ENCODE measurements around the gene MAN1A1.
A peak's percentile ranks its signal among the peaks of the same experiment; 100 is the strongest.
"Not testable (repeated sequence)": the region's sequence is repeated elsewhere in the genome, so short reads cannot be mapped to it uniquely, and the experiment has no call there.

MAN1A1 gene

DNA sequence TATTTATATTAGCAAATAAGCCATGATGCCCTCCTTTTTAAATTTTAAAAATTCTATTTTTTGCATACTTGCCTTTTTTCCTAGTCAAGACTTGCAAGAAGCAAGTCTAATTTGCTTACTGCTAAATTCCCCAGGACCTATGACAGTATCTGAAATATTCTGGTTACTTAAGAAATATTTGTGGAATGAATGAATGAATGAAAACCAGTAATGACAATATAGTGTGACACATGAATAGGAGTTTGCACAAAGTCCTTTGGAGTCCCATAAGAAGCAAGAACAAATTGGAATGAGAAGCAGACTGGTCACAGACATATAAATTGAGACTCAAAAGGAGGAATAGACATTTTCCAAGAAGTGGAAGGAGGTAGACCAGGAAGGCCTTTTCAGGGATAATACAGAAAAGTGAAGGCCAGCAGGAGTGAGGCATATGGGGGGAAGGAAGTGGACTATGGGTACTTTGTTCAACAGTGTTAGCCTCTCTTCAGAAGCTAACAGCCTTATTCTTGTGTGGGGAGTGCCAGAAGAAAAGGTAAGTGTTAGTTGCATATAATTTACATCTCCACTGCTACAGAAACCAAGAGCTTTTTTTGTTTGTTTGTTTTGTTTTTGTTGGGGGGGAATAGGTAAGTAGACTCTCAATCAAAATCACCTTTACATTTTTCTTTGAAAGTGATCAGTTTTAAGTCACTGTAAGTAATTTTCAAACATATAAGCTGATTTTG, 177.5 kb downstream of the MAN1A1 start:
- DNase-seq (ENCODE audit: low read depth in 2 of 2) = no peak

- DNase-seq (ENCODE audit: low read depth in 2 of 2) = no peak
These were observed 178.3 kb downstream of the MAN1A1 start for GRCh38 chr6:119171088-119171841.

- no peak for DNase-seq (ENCODE audit: low read depth in 2 of 2)
These were observed 179.0 kb downstream of the MAN1A1 start for GRCh38 chr6:119170447-119171087.

- DNase-seq (ENCODE audit: low read depth in 2 of 2) = no peak
These were observed 179.5 kb downstream of the MAN1A1 start for GRCh38 chr6:119170103-119170446.

DNA sequence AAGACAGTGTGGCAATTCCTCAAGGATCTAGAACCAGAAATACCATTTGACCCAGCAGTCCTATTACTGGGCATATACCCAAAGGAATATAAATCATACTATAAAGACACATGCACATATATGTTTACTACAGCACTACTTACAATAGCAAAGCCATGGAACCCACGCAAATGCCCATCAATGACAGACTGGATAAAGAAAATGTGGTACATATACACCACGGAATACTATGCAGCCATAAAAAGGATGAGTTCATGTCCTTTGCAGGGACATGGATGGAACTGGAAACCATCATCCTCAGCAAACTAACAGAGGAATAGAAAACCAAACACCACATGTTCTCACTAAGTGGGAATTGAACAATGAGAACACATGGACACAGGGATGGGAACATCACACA, 180.2 kb downstream of the MAN1A1 start:
- DNase-seq (ENCODE audit: low read depth in 2 of 2) = not testable (repeated sequence)

GRCh38 chr6:119166024-119166784, 183.4 kb downstream of the MAN1A1 start:
- DNase-seq (ENCODE audit: low read depth in 2 of 2) = no peak

DNA sequence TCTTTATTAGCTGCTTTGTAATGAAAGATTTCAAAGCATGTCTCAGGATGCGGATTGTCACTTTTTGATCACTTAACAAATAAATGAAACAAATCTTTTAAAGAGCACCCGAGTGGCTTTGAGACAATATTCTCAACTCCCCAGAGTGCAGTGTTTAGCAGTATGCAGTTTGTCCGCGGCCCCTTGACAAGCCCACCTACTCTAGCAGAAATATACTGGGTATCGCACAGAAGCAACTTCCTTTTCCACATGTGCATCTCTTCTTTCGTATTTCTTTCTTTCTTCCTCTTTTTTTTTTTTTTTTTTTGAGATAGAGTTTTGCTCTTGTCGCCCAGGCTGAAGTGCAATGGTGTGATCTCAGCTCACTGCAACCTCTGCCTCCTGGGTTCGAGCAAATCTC, 186.6 kb downstream of the MAN1A1 start:
- no peak for DNase-seq (ENCODE audit: low read depth in 2 of 2)

GRCh38 chr6:119162134-119162775, 187.3 kb downstream of the MAN1A1 start:
- DNase-seq (ENCODE audit: low read depth in 2 of 2) = no peak

GRCh38 chr6:119161438-119161837, 188.1 kb downstream of the MAN1A1 start:
- no peak for DNase-seq (ENCODE audit: low read depth in 2 of 2)

DNA sequence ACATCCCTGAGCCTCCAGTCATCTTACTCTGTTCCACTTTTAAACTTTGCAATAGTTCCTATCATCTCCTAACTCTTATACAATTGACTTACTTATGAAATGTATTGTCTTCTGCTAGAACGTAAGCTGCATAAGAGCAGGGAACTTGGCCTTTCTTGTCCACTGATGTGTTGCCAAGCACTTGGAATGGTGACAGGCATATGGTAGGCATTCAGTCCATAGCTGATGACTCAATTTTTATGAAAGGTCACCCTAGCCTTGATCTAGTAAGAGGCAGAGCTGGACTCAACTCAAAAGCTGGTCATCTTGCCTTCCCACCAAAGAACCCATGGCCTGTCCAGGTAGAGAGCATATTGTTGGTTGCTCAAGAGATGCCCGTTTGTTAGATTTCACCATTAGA, 188.7 kb downstream of the MAN1A1 start:
- no peak for DNase-seq (ENCODE audit: low read depth in 2 of 2)

GRCh38 chr6:119158057-119158848, 191.3 kb downstream of the MAN1A1 start:
- no peak for DNase-seq (ENCODE audit: low read depth in 2 of 2)

DNA sequence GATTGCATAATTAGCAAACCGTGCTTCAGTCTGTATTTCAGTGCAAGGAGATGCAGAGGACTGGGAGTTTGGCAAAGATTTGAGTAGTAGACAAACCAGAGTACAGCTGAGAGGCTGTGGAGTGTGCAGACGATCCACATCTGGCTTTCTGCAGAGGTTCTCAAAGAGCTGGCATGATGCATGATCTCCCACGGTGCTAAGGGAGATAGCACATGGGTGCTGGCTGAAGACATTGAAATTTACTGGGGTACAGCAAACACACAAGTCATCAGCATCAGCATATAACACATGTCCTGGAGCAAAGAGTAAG, 192.1 kb downstream of the MAN1A1 start:
- DNase-seq (ENCODE audit: low read depth in 2 of 2) = no peak

DNA sequence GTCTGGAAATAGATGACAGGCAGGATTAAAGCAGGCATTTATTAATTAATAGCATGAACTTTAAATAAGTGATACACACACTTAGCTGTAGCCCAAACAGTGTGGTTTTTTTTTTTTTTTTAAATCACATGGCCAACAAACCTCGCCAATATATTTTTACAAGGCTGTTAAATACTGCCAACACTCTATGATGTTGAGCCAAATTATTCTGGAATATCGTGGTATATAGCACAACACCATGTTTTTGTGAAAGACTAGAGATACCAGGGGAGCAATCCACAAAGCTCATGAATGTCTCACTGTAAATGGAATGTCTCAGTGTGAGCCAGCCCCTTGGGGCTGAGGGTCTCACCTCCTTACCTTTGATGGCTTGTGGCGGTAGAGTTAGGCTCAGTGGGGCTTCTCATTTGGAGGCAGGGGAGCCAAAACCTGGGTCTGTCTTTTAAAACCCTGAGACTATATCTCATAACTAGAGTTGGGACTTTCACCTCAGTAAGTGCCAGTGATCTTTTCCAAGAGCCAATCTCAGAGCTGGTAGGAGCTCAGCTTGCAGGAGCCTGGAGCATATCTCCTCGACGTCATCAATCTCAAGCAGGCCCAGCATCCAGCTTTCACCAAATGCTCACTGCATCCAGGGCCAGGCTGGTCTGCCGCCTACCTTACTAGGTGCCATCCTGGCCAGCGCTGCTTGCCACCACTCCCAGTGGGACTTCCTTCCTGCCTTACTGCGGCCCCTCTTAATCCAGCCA, 192.6 kb downstream of the MAN1A1 start:
- DNase-seq (ENCODE audit: low read depth in 2 of 2) = no peak

DNA sequence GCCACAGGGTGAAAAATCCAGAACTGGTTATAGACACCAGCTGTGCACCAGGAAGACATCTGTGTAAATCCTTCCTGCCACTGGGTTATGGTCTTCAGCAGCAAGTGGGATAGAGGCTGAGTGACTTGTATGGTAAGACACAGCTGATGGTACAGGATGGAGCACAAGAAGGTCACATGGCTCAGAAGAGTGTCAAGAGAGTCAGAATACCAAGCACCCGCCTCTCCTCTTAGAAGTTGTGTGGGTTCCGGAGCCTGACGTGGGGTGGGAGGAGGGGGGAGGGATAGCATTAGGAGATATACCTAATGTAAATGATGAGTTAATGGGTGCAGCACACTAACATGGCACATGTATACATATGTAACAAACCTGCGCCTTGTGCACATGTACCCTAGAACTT, 193.5 kb downstream of the MAN1A1 start:
- DNase-seq (ENCODE audit: low read depth in 2 of 2) = not testable (repeated sequence)

DNA sequence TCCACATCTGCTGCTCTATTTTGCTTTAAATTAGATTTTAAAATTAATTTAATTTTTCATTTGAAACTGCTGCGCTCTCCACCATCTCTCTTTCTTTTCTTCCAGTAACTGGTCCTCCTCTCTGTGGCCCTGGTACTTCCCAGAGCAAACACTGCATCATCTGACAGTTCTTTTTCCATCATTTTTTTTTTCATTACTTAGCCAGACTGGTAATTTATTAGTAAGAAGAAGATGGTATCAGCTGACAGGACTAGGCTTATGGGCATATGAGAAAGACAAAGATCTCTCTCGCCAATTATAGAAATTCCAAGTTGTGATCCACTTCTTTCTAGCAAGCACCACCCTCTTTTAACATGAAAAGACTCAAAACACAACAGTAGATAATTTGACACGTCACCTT, 197.4 kb downstream of the MAN1A1 start:
- DNase-seq (ENCODE audit: low read depth in 2 of 2) = no peak

GRCh38 chr6:119148825-119149525, 200.6 kb downstream of the MAN1A1 start:
- no peak for DNase-seq (ENCODE audit: low read depth in 2 of 2)

DNA sequence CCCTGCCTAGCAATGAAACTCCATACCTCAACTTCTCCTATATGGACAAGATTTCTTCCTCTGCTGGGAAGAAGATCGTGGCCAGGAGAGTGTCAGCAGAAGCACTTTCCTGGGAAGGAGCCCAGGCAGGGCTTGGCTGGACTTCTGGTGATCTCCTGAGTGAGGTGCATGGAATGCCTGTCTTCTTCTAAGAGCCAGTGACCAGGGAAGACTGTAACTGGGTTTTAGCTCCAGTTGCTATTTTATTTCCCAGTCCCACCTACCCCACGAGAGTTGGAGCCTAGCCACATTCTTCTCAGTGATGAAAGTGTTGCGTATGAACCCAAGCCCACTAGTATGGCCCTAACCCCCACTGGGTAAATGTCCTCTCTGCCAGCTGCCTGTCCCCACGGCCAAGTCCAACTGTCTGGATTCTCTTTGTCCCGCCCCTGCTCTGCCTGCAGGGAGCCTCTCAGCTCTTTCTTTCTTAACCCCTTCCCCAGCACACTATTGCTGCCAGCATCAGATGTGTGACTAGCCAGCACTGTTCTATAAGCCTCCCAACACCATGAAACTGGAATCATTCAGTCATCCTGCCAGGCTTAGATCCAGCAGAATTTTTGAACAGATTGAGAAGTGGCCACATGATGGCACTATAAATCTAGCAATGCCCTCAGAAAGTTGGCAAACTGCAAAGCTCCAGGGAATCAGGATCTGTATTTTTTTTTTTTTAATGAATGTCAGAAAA, 201.3 kb downstream of the MAN1A1 start:
- no peak for DNase-seq (ENCODE audit: low read depth in 2 of 2)

DNA sequence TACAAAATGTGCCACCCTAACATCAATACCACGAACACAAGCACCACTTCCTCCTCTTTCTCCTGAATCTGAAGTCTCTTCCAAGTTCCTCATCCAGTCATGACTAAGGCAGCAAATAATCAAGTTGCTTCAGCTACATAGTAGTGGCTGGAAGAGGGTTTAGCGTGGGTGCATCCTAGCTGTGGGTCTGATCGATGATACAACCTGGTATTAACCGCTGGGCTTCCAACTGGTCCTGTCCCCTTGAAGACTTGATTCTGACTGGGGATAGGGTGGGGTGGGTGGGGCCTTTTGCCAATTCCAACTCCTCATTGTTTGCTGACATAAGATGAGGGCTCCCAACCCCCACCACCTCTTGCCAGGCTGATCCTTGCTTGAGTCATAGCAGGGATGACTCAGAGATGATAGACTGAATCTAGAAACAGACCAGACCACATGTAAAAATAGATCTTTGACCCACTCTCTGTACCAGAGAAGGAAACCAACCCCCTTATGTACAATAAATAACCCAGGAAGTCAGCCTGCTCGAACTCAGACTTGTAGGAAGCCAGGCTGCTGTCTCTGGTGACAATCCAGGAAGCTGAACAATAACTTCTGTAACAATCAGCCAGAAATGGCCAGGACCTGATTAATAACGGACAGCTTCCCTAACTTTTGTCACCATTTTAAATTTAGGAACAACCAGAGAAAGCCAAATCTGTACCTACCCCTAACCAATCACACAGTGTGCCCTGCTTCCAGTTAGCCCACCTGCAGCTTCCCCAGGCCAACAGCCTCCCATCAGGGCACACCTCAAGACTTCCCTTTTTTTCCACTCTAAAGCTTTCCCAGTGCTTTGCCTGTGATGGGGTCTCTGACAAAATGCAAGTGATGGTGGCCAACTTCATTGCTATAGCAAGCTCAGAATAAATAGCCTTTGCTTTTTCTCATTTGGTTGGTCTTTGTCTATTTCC, 202.2 kb downstream of the MAN1A1 start:
- peak; percentile 53 to 58 for DNase-seq (ENCODE audit: low read depth in 2 of 2)
